ENCODE data around the gene EML6. TPM values are rescaled to one million over a fixed set of nuclear protein-coding genes. Genes with fewer than 3 reads are reported as not detected.

The EML6 gene
- total RNA-seq (1 to 10 TPM; 1.0 to 8.0 (median 3.2) TPM), polyA plus RNA-seq (1 to 10 TPM in 2 of 3 donors, under 1 TPM in 1; 0.38 to 9.3 (median 2.5) TPM)
- long read RNA-seq, donor 1, partial matches to known transcripts, result 0 of 1 reads
- long read RNA-seq, donor 1, other reads (novel, unspliced or antisense), result 1 of 1 reads
- long read RNA-seq, donor 2, partial matches to known transcripts, result 2 of 4 reads
- long read RNA-seq, donor 2, other reads (novel, unspliced or antisense), result 2 of 4 reads

- peak; percentile 16 for TF ChIP-seq CTCF (IDR thresholded peaks at IDR 0.05)
- DNase-seq, result peak; percentile 98 to 99
- no peaks in the 10 kb centered on the region for H3K36me3 ChIP-seq (ENCODE audit: insufficient read depth in 1 of 2, low read depth in 1 of 2)
- peak within 1 kb of the TSS; percentile 64 for H3K27ac ChIP-seq
- WGBS, 3 donors, result 0 to 1% (median 0%) methylated on average over 78 to 90 of the region's 90 CpGs
- H3K9me3 ChIP-seq, result no peaks in the 10 kb centered on the region
- H3K27me3 ChIP-seq (ENCODE audit: insufficient read depth in 3 of 3, low read length in 2 of 3), result no peaks in the 10 kb centered on the region
- H3K4me3 ChIP-seq, result peak within 1 kb of the TSS; percentile 88
- ATAC-seq, result peak; percentile 98 to 100 (median 99)
- intact Hi-C loops (cut with DNase I), result loop anchor here in 1 of 2 donors (10.0 kb wide), 1 partner anchor 451 kb away; no protein-coding TSS in a partner anchor
- no peaks in the 10 kb centered on the region for H3K4me1 ChIP-seq
Observed at GRCh38 chr2:54723131-54723995, at the start of gene EML6. Gene EML6, plus strand, starts transcription at chr2:54723662. Its CDS starts 1,400 bp downstream, at chr2:54725062.

- H3K4me1 ChIP-seq, result peaks cover 5% of the 10 kb centered on the region
- H3K36me3 ChIP-seq (ENCODE audit: insufficient read depth in 1 of 2, low read depth in 1 of 2), result peaks cover 0 to 7% of the 10 kb centered on the region in 2 donors
- H3K9me3 ChIP-seq, result no peaks in the 10 kb centered on the region
- 75 to 93% (median 88%) methylated on average over 8 of the region's 8 CpGs for WGBS, 3 donors
- DNase-seq (no peak), ATAC-seq (no peak)
- intact Hi-C loops (cut with DNase I), result no loop called here
- H3K27me3 ChIP-seq (ENCODE audit: insufficient read depth in 3 of 3, low read length in 2 of 3), result no peaks in the 10 kb centered on the region
- no peak overlapping the region for H3K27ac ChIP-seq
- no peak for TF ChIP-seq CTCF (IDR thresholded peaks at IDR 0.05)
- no peak overlapping the region for H3K4me3 ChIP-seq
Observed at GRCh38 chr2:54675281-54675680, 48.2 kb upstream of the EML6 start.

- 35 to 42% (median 41%) methylated on average over 11 of the region's 11 CpGs for WGBS, 3 donors
- Histone ChIP-seq H3K27ac (no peak overlapping the region), H3K4me1 (peaks cover 5% of the 10 kb centered on the region), H3K4me3 (no peak overlapping the region), H3K36me3 (ENCODE audit: insufficient read depth in 1 of 2, low read depth in 1 of 2) (peaks cover 0 to 3% of the 10 kb centered on the region in 2 donors), H3K9me3 (no peaks in the 10 kb centered on the region), H3K27me3 (ENCODE audit: insufficient read depth in 3 of 3, low read length in 2 of 3) (no peaks in the 10 kb centered on the region)
- DNase-seq (peak in 1 of 2 donors; percentile 33), ATAC-seq (peak in 3 of 4 donors; percentile 29 to 57 (median 48))
- no peak for TF ChIP-seq CTCF (IDR thresholded peaks at IDR 0.05)
- intact Hi-C loops (cut with DNase I), result no loop called here
Observed at GRCh38 chr2:54675738-54676137, 47.7 kb upstream of the EML6 start.

DNA sequence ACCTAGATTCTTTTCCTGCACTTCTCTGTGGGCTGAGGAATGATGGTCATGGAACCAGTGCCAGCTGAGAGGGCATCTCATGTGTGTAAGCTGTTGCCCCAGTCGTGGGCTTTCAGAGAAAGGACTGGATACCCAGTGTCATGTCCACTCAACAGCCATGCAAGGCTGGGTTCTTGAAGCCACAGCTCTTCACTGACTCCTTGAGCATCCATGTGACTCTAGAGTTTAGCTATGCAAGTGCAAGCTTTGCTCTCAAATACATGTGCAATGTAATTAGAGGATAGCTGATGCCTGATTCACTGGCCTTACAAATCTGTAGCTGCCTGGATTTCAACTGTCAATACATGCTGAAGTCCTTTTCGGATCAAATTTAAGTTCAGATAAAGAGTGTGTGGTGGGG is 46.8 kb upstream of the EML6 start:
- no peak for ATAC-seq
- no peak overlapping the region for H3K4me3 ChIP-seq
- WGBS, 3 donors, result 61 to 75% (median 64%) methylated on average over 2 of the region's 2 CpGs
- no peak overlapping the region for H3K27ac ChIP-seq
- no peak for DNase-seq
- no peaks in the 10 kb centered on the region for H3K36me3 ChIP-seq (ENCODE audit: insufficient read depth in 1 of 2, low read depth in 1 of 2)
- no peaks in the 10 kb centered on the region for H3K9me3 ChIP-seq
- intact Hi-C loops (cut with DNase I), result no loop called here
- peaks cover 5% of the 10 kb centered on the region for H3K4me1 ChIP-seq
- no peak for TF ChIP-seq CTCF (IDR thresholded peaks at IDR 0.05)
- no peaks in the 10 kb centered on the region for H3K27me3 ChIP-seq (ENCODE audit: insufficient read depth in 3 of 3, low read length in 2 of 3)

Measured in psoas muscle (tissue), 8 donors.